SK-N-MC (cell line): ENCODE data around the gene PAQR8.

Source experiments
- EZH2 ChIP-seq: fragments of 200-600 bp; sonication (generic); IDR thresholded peaks from one replicate; pipeline ENCODE4 v1.6.1; 2017; ENCODE audit warnings: antibody characterized with exemption
- POLR2AphosphoS5 ChIP-seq: IDR thresholded peaks from 2 replicates; pipeline ENCODE4 v1.6.1; 2012; ENCODE audit warnings: mild to moderate bottlenecking, low read depth, low read length, borderline replicate concordance

DNA sequence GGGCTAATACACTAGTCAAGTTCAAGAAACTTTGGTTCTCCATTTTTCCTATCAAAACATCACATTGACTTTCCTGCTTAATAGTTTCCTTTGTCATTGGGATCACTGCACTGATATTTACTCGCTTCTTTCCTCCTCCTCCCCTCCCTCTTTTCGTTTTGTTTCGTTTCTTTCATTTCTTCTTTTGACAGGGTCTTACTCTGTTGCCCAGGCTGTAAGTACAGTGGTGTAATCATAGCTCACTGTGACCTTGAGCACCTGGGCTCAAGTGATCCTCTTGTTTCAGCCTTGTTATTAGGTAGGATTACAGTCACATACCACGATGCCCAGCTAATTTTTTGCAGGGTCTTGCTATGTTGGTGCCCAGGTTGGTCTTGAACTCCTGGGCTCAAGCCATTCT, 12.3 kb downstream of the PAQR8 start:
- TF ChIP-seq POLR2AphosphoS5 (no peak), EZH2 (no peak)
